ENCODE measurements around the gene BUD13.

DNA sequence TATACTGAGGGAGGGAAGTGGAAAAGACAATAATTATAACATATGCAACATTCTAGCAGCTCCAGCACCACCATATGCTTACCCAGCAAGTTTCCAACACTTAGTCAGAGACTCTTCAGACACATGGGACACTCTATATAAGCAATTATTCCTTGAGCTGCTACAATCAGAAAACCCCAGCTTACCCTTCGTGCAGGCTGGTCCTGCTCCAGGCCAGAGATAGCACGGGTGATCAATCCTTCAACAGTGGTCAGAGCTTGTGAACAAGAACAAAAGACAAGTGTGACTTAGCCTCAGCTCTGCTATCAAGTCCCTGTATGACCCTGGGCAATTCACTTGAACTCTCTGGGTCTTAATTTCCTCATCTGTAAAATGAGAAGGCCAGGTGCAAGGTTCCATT is 13.5 kb upstream of the BUD13 start:
- TF ChIP-seq, protein P1, sequence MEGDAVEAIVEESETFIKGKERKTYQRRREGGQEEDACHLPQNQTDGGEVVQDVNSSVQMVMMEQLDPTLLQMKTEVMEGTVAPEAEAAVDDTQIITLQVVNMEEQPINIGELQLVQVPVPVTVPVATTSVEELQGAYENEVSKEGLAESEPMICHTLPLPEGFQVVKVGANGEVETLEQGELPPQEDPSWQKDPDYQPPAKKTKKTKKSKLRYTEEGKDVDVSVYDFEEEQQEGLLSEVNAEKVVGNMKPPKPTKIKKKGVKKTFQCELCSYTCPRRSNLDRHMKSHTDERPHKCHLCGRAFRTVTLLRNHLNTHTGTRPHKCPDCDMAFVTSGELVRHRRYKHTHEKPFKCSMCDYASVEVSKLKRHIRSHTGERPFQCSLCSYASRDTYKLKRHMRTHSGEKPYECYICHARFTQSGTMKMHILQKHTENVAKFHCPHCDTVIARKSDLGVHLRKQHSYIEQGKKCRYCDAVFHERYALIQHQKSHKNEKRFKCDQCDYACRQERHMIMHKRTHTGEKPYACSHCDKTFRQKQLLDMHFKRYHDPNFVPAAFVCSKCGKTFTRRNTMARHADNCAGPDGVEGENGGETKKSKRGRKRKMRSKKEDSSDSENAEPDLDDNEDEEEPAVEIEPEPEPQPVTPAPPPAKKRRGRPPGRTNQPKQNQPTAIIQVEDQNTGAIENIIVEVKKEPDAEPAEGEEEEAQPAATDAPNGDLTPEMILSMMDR (IDR thresholded peaks at IDR 0.05), result no peak
- TF ChIP-seq POLR2AphosphoS5 (IDR thresholded peaks at IDR 0.05; ENCODE audit: insufficient read depth in 1 of 2, low read depth in 1 of 2), result no peak

Measured in vagina (tissue), 2 donors.